H1 (cell line): Measurements from ENCODE around the gene ACBD6. TPM values are rescaled to one million over a fixed set of nuclear protein-coding genes. Genes with fewer than 3 reads are reported as not detected.

ENCODE experiments used
- CTCF ChIA-PET: fragments of 300-600 bp; sonication (Branson Sonifier 250); formaldehyde crosslinking; loops from one replicate; lab custom pipeline; 2021; ENCODE audit not compliant: partially characterized antibody; lab: Charles Lee
- POLR2A ChIA-PET: fragments of 300-600 bp; sonication (Branson Sonifier 250); formaldehyde crosslinking; loops from one replicate; lab custom pipeline; 2021; ENCODE audit warnings: inconsistent platforms; ENCODE audit not compliant: partially characterized antibody; lab: Charles Lee
- DNase-seq, 2 experiments: peaks; one replicate each; pipeline versions ENCODE4 v3.0.0 to v3.0.0-alpha.2; 2010 to 2022; ENCODE audit warnings: low spot score in 2 of 2, low read depth in 1 of 2, mixed read lengths in 1 of 2
- FAIRE-seq: peaks from 2 replicates; lab custom pipeline; 2011; peaks lifted over from hg19 to GRCh38; lab: Jason Lieb, UNC
- H2AFZ ChIP-seq: 2 replicates; pipeline ENCODE4 v1.8.1; 2012; ENCODE audit warnings: low read length, inconsistent platforms
- H2AK5ac ChIP-seq: 2 replicates; pipeline ENCODE4 v1.6.1; 2013; ENCODE audit warnings: low read depth, low read length
- H2BK120ac ChIP-seq: replicated peaks from 2 replicates; pipeline ENCODE3; 2013; ENCODE audit warnings: low read depth, low read length, inconsistent platforms
- H2BK12ac ChIP-seq: 2 replicates; pipeline ENCODE4 v1.6.1; 2013; ENCODE audit warnings: low read depth, low read length
- H2BK15ac ChIP-seq: 2 replicates; pipeline ENCODE4 v1.6.1; 2013; ENCODE audit warnings: low read length
- H2BK20ac ChIP-seq: 2 replicates; pipeline ENCODE4 v1.6.1; 2013; ENCODE audit warnings: low read length
- H2BK5ac ChIP-seq: 2 replicates; pipeline ENCODE4 v1.6.1; 2013; ENCODE audit warnings: low read depth, low read length
- H3K14ac ChIP-seq: 2 replicates; pipeline ENCODE4 v1.6.1; 2013; ENCODE audit warnings: inconsistent platforms; ENCODE audit not compliant: insufficient read length
- H3K18ac ChIP-seq: 2 replicates; pipeline ENCODE4 v1.6.1; 2013; ENCODE audit warnings: low read length; ENCODE audit errors: extremely low read depth
- H3K23ac ChIP-seq: 2 replicates; pipeline ENCODE4 v1.6.1; 2013; ENCODE audit warnings: inconsistent platforms; ENCODE audit not compliant: insufficient read length
- H3K23me2 ChIP-seq: 2 replicates; pipeline ENCODE4 v1.6.1; 2013; ENCODE audit warnings: low read depth, low read length
- H3K27ac ChIP-seq: 2 replicates; pipeline ENCODE4 v1.6.1; 2011; ENCODE audit warnings: low read depth, low read length, inconsistent platforms
- H3K27me3 ChIP-seq, 4 experiments: replicated peaks in 1 of 4; 1 replicate in 1 of 4; 2 replicates in 3 of 4; pipeline versions ENCODE4 v1.6.1 to v1.8.1; 2011 to 2013; ENCODE audit warnings: low read length in 3 of 4, mild to moderate bottlenecking in 3 of 4, inconsistent platforms in 2 of 4, mixed read lengths in 2 of 4, moderate library complexity in 1 of 4; ENCODE audit not compliant: control insufficient read depth in 3 of 4, insufficient read depth in 3 of 4; ENCODE audit errors: extremely low read depth in 1 of 4
- H3K36me3 ChIP-seq, 4 experiments: 2 replicates each; pipeline versions ENCODE4 v1.6.1 to v1.8.1; 2011 to 2013; ENCODE audit warnings: mild to moderate bottlenecking in 4 of 4, low read length in 3 of 4, moderate library complexity in 2 of 4, control low read depth in 1 of 4, inconsistent platforms in 1 of 4; ENCODE audit not compliant: insufficient read depth in 4 of 4, control insufficient read depth in 2 of 4
- H3K4ac ChIP-seq: replicated peaks from 2 replicates; pipeline ENCODE3; 2013; ENCODE audit warnings: low read length, low read depth, mixed read lengths, inconsistent platforms; ENCODE audit not compliant: insufficient read length
- H3K4me1 ChIP-seq, 4 experiments: replicated peaks in 1 of 4; 1 replicate in 1 of 4; 2 replicates in 3 of 4; pipeline versions ENCODE4 v1.6.1 to v1.8.1; 2011 to 2013; ENCODE audit warnings: low read length in 3 of 4, inconsistent platforms in 2 of 4, mixed read lengths in 1 of 4; ENCODE audit not compliant: insufficient read depth in 4 of 4, control insufficient read depth in 3 of 4
- H3K4me2 ChIP-seq, 2 experiments: 2 replicates each; pipeline versions ENCODE4 v1.6.1 to v1.8.1; 2011 to 2013; ENCODE audit warnings: low read depth in 2 of 2, low read length in 2 of 2, control low read depth in 1 of 2, inconsistent platforms in 1 of 2, mild to moderate bottlenecking in 1 of 2; ENCODE audit not compliant: insufficient read depth in 1 of 2
- H3K4me3 ChIP-seq, 4 experiments: fragments of 200-600, 300-600 bp in 1 of 4; sonication (generic), shearing (Covaris generic), sonication (Bioruptor Twin) in 1 of 4; 2 replicates each; pipeline versions ENCODE4 v1.5.1 to v1.8.1; 2011 to 2016; ENCODE audit warnings: low read length in 4 of 4, low read depth in 3 of 4, control low read depth in 2 of 4, inconsistent platforms in 2 of 4, mild to moderate bottlenecking in 2 of 4, mixed read lengths in 1 of 4, moderate library complexity in 1 of 4; ENCODE audit not compliant: insufficient read depth in 2 of 4; ENCODE audit errors: extremely low read depth in 1 of 4
- H3K56ac ChIP-seq: replicated peaks from 2 replicates; pipeline ENCODE3; 2013; ENCODE audit warnings: low read depth, mild to moderate bottlenecking, mixed read lengths, low read length, inconsistent platforms; ENCODE audit not compliant: insufficient read length
- H3K79me1 ChIP-seq: 2 replicates; pipeline ENCODE4 v1.6.1; 2013; ENCODE audit warnings: low read depth, low read length, control low read depth
- H3K79me2 ChIP-seq, 2 experiments: 2 replicates each; pipeline versions ENCODE4 v1.6.1 to v1.8.1; 2012 to 2013; ENCODE audit warnings: low read length in 2 of 2, mild to moderate bottlenecking in 2 of 2, inconsistent platforms in 1 of 2; ENCODE audit not compliant: insufficient read depth in 2 of 2, control insufficient read depth in 1 of 2
- H3K9ac ChIP-seq, 4 experiments: replicated peaks in 1 of 4; 1 replicate in 1 of 4; 2 replicates in 3 of 4; pipeline versions ENCODE4 v1.6.1 to v1.8.1; 2011 to 2013; ENCODE audit warnings: low read depth in 3 of 4, low read length in 3 of 4, control low read depth in 2 of 4, mild to moderate bottlenecking in 2 of 4, moderate library complexity in 2 of 4, inconsistent platforms in 1 of 4; ENCODE audit errors: extremely low read depth in 1 of 4
- H3K9me3 ChIP-seq, 2 experiments: 2 replicates each; pipeline versions ENCODE4 v1.6.1 to v1.8.1; 2012 to 2013; ENCODE audit warnings: mild to moderate bottlenecking in 2 of 2, moderate library complexity in 2 of 2, control low read depth in 1 of 2, inconsistent platforms in 1 of 2, low read depth in 1 of 2, low read length in 1 of 2, mixed read lengths in 1 of 2; ENCODE audit not compliant: insufficient read depth in 2 of 2
- H4K20me1 ChIP-seq, 2 experiments: replicated peaks in 1 of 2; 2 replicates each; pipeline versions ENCODE3 to v1.8.1; 2011 to 2013; ENCODE audit warnings: inconsistent platforms in 2 of 2, low read length in 2 of 2, mild to moderate bottlenecking in 1 of 2; ENCODE audit not compliant: insufficient read depth in 2 of 2, control insufficient read depth in 1 of 2
- H4K5ac ChIP-seq: 2 replicates; pipeline ENCODE4 v1.6.1; 2013; ENCODE audit warnings: low read length, low read depth, mixed read lengths, inconsistent platforms; ENCODE audit not compliant: insufficient read length
- H4K8ac ChIP-seq: 2 replicates; pipeline ENCODE4 v1.8.0; 2013; ENCODE audit warnings: mild to moderate bottlenecking, moderate library complexity, low read length, inconsistent platforms; ENCODE audit not compliant: insufficient read depth; ENCODE audit errors: extremely low read depth
- H4K91ac ChIP-seq: replicated peaks from 2 replicates; pipeline ENCODE3; 2013; ENCODE audit warnings: low read length, mixed read lengths, inconsistent platforms; ENCODE audit not compliant: insufficient read length
- ATF3 ChIP-seq: IDR thresholded peaks from 2 replicates; pipeline ENCODE4 v1.6.1; 2011; ENCODE audit warnings: low read depth, mild to moderate bottlenecking, low read length; ENCODE audit not compliant: insufficient read depth
- JUND ChIP-seq: IDR thresholded peaks from 2 replicates; pipeline ENCODE4 v1.6.1; 2011; ENCODE audit warnings: mild to moderate bottlenecking, improper control_type of control experiment, low read length
- POU5F1 ChIP-seq: IDR thresholded peaks from 2 replicates; pipeline ENCODE4 v1.6.1; 2011; ENCODE audit warnings: low read depth, mild to moderate bottlenecking, low read length, moderate library complexity
- RNF2 ChIP-seq: fragments of 200-900, 300-1000 bp; sonication (generic); IDR thresholded peaks from 2 replicates; pipeline ENCODE4 v1.7.1; 2016; ENCODE audit warnings: borderline replicate concordance, low read depth, mild to moderate bottlenecking, antibody characterized with exemption, low read length; ENCODE audit not compliant: poor library complexity, severe bottlenecking; ENCODE audit errors: missing control alignments
- RXRA ChIP-seq: IDR thresholded peaks from 2 replicates; pipeline ENCODE4 v1.6.1; 2011; ENCODE audit warnings: low read depth, mild to moderate bottlenecking, low read length, moderate library complexity; ENCODE audit not compliant: insufficient read depth
- SRF ChIP-seq: IDR thresholded peaks from 2 replicates; pipeline ENCODE4 v1.6.1; 2011; ENCODE audit warnings: mild to moderate bottlenecking, low read depth, low read length, moderate library complexity
- TAF7 ChIP-seq: optimal IDR thresholded peaks from 2 replicates; pipeline ENCODE3; 2011; ENCODE audit warnings: low read depth, mild to moderate bottlenecking, inconsistent platforms, low read length, moderate library complexity, borderline replicate concordance
- WGBS, 2 experiments: shearing (Covaris generic) in 1 of 2; methylation state at CpG; one replicate each; pipeline versions ENCODE4 v1.1.6 to v1.1.7; 2013 to 2015; ENCODE audit warnings: low lambda C conversion rate in 2 of 2, mixed read lengths in 2 of 2, inconsistent platforms in 1 of 2, low coverage in 1 of 2, missing lambda C conversion rate in 1 of 2; ENCODE audit not compliant: insufficient replicate concordance in 2 of 2, insufficient coverage in 1 of 2, insufficient read length in 1 of 2; ENCODE audit errors: extremely low coverage in 1 of 2, missing lambda C conversion rate in 1 of 2; 5-methylcytosine and 5-hydroxymethylcytosine counted together
- polyA plus RNA-seq, 7 experiments: library from polyadenylated mRNA; depleted of rRNA in 3 of 7; stranded (reverse) in 5 of 7; unstranded in 2 of 7; fragments of >200 nt in 5 of 7; fragments of 200-250 nt in 2 of 7; gene quantifications; 1 replicate in 5 of 7; 2 replicates in 1 of 7; 4 replicates in 1 of 7; pipeline versions ENCODE4 v1.2.1 to v1.2.3, GENCODE V29; 2011 to 2013; ENCODE audit warnings: missing spikeins in 2 of 7, mixed read lengths in 2 of 7
- total RNA-seq: library from RNA; stranded (reverse); fragmentation: NEBNext Ultra II Directional; extraction: Animal tissue kit (Norgen Biotek cat#: 25700); gene quantifications from 2 replicates; pipeline ENCODE4 v1.2.1, GENCODE V29; 2021

Gene ACBD6
- total and polyA plus RNA-seq, 2 of the 8 experiments (the other 6 are each of a cell fraction or from before 2014, with no cell fraction given), result 52.0 to 67.7 TPM

GRCh38 chr1:180525715-180526039, 23.3 kb upstream of the ACBD6 start:
- Histone ChIP-seq H3K79me1 (no peaks in the 10 kb centered on the region), H3K56ac (no peak overlapping the region), H3K27ac (no peak overlapping the region), H3K27me3 (no peaks in the 10 kb centered on the region), H2BK5ac (no peak overlapping the region), H4K8ac (no peak overlapping the region), H4K91ac (no peak overlapping the region), H3K4ac (no peak overlapping the region), H2BK15ac (no peak overlapping the region), H3K4me3 (no peak overlapping the region), H2BK12ac (no peak overlapping the region), H4K5ac (no peak overlapping the region), H3K4me1 (peaks cover 0 to 8% (median 3%) of the 10 kb centered on the region in 4 experiments; a peak in 3 of 7 replicates), H3K14ac (no peak overlapping the region), H4K20me1 (no peaks in the 10 kb centered on the region), H3K4me2 (no peak overlapping the region), H3K9ac (no peak overlapping the region), H3K79me2 (no peaks in the 10 kb centered on the region), H3K9me3 (no peaks in the 10 kb centered on the region), H3K23me2 (no peaks in the 10 kb centered on the region), H2AFZ (no peak overlapping the region), H2AK5ac (no peak overlapping the region), H2BK20ac (no peak overlapping the region), H3K36me3 (no peaks in the 10 kb centered on the region), H3K23ac (no peak overlapping the region), H2BK120ac (no peak overlapping the region), H3K18ac (no peak overlapping the region)
- 88% methylated on average over 2 of the region's 2 CpGs; no CpG with 5 or more reads in 1 of the 2 experiments for WGBS, 2 experiments
- CTCF ChIA-PET, result interaction anchor here (0.6 to 3.3 kb wide), 3 partner anchors 10 to 337 kb away, joined by 3 to 24 read pairs (median 8); no protein-coding TSS in a partner anchor
- FAIRE-seq (no peak), DNase-seq (no peak)
- POLR2A ChIA-PET, result no interaction called here
- TF ChIP-seq RNF2, result no peak
- TF ChIP-seq ATF3, result no peak
- no peak for TF ChIP-seq POU5F1
- TF ChIP-seq SRF, result no peak
- TF ChIP-seq RXRA, result no peak
- no peak for TF ChIP-seq TAF7
- no peak for TF ChIP-seq JUND
